ENCODE measurements around the gene LOXHD1. TPM values are rescaled to one million over a fixed set of nuclear protein-coding genes. Genes with fewer than 3 reads are reported as not detected.

The LOXHD1 gene
- total RNA-seq, 1 donor from 2014 or later: not detected

DNA sequence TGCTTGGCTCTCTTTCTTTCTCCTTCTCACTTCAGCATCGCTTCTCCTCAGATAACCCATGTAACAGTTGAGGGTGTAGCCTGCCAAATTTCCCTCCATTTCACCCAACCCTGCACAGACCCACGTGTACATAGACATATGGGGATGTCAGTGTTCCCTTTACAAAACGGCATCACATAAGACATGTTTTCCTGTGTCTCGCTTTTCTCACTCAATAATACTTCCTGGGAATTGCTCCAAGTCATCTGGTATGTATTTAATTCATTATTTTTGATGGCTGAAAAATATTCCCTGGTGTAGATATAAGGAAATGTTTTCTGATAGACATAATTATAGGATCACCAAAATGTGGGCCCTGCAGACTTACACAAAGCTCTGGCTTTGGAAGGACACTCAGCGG, 176.8 kb downstream of the LOXHD1 start:
- DNase-seq (ENCODE audit: low read depth): no peak

DNA sequence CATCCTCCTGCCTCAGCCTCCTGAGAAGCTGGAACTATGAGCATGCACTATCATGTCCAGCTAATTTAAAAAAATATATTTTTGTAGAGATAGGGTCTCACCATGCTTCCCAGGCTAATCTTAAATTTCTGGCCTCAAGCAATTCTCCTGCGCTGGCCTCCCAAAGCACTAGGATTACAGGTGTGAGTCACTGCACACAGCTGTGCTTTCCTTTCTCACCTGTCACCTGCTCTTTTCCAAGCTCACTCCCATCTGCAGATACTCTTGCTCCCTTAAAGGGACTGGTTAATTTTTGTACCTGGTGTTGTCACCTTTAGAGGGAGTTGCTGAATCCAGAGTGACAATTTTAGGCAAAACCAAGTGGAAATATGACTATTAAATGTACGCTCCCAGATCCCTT, 178.2 kb downstream of the LOXHD1 start:
- DNase-seq (ENCODE audit: low read depth): no peak

DNA sequence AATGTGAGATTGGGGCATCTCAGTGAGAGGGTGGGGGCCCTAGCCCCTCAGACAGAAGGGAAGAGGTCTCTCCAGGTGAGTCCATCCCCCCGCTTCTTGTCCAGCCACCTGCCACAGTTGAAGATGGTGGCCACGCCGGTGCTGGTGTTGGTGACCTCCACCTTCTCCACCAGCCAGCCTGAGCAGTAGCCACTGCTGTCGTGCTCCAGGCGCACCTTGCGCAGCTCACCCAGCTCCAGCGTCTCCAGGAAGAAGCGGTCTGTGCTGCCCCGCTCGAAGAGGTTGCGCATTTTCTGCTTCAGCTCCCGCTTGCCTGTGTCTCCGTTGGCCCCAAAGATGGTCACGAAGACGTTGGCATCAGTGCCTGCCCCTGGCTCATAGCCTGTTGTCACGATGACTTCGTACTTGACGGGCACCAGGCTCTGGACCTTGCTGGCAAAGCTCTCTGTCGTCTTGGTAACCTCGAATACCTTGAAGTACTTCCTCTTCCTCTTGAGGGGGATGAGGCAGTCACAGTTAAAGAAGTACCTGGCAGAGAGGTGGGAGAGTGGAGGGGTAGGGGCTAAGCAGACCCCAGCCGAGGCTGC, 179.5 kb downstream of the LOXHD1 start:
- DNase-seq (ENCODE audit: low read depth): no peak

DNA sequence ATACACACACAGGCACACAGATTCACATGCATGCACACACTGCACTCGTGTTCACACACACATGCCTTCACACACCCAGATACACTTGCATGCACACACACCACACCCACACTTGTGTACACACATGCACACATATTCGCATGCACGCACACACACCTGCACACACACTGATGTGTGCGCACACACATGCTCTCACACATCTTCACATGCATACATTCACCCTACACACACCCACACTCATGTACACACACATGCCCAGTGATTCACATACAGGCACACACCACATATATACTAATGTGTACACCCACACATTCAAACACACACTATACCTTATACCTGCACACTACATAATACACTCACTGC, 181.6 kb downstream of the LOXHD1 start:
- DNase-seq (ENCODE audit: low read depth): no peak

DNA sequence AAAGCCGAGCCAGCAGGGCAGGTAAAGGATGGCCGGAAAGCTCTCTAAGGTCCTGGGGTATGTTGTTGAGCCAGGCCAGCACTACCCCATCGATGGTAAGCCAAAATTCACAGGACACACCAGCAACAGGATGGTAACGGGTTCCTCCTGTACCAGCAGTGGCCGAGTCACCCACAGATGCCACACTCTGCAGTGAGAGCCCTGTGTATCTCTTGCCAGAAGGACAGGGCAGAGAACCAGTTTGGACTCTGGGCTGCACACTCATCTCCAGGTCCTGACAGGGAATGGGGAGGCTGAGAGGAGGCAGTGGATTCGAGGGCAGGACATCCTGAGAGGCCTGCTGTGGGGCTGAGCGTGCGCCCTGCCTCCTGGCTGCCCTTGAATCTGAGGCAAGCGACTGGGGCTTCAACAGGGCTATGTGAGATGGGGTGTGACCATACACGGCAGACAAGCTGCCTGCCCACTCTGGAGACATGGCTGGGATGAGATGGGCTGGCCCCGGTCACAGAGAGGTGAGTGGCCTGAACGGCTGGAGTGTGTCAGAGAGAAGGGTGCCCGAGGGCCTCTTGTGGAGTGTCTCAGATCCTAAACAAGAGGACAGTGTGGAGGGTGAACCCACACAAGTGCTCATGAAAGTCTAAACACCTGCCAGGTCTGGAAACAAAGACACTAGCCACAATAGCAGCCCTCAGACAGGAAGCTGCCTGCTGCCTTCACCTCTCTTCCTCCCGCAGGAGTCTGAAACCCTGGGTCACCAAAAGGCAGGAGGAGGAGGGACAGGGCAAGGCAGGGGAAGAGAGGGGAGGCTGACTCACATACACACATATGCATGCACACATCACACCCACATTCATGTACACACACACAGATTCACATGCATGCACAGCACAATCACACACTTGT, 182.3 kb downstream of the LOXHD1 start:
- DNase-seq (ENCODE audit: low read depth): no peak

DNA sequence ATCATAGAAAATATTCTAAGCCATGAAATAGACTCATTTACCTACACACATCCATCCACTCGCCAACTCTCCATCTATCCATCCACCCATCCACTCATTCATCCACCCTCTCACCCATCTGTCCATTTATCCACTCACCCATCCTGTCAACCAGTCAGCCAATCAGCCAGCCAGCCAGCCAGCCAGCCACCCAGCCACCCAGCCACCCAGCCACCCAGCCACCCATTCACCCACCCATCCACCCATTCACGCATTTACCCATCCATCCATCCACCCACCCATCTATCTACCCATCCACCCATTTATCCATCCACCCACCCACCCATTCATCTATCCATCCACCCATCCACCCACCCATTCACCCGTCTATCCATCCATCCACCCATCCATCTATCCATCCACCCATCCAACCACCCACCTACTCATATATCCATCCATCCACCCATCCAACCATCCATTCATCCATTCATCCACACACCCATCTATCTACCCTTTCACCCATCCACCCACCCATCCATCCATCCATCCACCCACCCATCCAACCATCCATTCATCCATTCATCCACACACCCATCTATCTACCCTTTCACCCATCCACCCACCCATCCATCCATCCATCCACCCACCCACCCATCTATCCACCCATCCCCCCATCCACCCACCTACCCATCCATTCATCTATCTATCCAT, 185.1 kb downstream of the LOXHD1 start:
- no peak for DNase-seq (ENCODE audit: low read depth)

DNA sequence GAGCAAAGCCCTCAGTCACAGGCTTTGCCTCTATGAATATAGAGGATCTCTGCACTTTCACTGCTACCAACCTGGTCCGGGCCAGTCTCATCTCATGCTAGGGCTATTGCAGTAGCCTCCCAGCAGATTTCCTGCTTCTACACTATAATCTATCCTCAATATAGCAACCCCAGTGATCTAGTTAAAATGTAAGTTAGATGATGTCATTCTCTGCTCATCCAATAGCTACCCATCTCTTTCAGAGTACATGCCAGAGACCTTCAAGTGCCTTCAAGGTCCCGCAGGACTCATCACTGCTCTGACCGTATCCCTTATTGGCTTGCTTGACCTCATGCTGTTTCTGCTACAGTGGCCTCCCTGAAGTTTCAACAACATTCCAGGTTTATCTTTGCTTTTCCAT, 186.3 kb downstream of the LOXHD1 start:
- DNase-seq (ENCODE audit: low read depth): no peak

DNA sequence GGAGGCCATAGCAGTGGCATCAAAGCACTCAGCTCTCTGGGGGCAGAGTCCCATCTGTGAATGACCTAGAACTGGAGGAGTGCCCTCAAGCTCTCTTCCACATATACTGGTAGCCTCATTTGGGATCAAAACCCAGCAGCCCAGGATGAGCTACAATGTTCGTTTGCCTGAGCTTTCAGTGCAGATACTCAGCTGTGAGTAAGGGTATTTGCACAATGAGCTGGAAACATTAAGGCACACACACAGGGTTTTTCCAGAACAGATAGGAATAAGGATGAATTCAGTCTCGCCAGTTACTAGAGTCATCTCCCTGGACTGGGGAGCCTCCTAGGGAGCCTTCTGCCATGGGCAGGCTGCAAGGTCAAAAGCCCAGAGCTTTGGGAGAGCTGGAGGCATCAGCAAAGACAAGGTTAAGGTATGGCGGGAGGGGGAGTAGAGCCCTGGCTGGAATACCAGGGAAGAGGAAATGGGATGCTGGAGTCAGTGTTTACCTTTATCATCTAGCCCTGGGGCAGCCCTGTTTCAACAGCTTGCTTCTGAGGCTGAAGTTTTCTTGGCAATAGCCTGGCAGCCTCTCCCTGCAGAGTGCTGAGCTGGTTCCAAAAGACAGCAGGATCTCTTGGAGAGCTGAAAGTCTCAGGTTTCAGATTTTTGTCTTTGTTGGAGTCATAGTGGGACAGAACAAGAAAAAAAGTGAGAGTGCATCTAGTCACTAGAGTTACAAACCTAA, 187.7 kb downstream of the LOXHD1 start:
- DNase-seq (ENCODE audit: low read depth): no peak

DNA sequence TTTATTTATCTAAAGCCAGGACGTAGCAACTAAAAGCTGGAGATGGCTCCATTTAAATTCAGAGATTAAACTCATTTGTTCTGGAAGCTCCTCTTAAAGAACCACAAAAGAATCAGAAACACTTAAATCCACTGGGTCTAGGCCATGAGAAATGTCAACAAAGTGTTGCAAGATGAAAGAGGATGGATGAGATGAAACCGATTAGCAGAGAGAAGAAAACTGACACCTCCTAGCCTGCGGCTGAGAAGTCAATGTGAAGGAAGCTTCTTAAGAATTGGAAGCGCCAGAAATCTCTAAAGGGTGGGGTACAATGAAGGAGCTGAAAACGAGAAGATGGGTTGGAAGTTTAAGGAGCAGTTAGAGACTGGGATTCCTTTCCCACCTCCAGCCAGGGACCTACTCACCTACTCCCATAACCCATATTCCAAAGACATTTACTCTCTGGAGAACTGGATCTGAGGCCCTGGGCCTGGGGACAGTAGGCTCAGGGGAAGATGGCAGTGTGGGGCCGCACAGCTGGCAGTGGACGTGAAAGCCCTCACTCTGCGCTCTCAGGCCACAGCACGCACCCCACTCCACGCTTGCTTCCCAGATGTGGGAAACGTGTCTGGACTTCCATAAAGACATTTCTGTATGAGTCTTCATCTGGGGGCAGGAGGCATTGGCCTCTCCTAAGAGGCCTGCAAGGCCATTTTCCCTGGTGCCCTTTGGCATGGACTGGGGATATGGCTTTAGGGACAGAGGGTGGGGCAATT, 188.4 kb downstream of the LOXHD1 start:
- DNase-seq (ENCODE audit: low read depth): no peak

DNA sequence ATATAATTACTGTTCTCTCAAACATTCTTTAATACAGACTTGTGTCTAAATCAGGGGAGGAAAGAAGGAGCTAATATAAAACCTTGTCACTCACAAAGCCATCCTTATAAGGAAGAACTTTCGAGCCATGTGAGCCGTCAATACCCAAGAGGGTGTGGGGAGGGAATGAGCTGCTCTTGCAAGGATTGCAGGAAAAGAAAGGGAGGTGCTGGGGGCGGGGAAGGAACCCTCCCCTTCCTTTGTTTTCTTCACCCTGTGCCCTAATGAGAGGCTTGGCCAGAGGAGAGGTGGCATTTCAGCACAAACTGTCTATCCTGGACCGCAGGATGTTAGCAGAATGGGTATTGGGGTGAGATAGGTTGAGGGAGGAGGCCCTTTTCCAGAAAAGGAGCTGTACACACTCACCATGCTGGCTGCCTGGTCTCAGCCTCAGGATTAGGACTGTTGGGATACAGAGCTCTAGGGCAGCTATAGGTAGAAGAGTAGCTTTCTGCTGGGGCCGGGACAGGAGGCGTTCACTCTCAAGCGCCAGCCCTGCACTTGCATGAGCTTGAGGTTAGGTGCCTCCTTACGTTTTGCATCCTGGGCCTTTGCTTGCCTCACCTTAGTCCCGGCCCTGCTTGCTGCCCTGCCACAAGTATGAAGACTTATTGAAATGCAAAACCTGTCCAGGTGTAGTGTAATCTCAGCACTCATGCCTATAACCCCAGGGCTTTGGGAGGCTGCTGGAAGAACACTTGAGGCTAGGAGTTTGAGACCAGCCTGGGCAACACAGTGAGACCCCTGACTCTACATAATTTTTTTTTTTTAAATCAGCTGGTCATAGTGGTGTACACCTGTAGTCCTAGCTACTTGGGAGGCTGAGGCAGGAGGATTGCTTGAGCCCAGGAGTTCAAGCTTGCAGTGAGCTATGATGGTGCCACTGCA, 190.5 kb downstream of the LOXHD1 start:
- DNase-seq (ENCODE audit: low read depth): peak; percentile 6

DNA sequence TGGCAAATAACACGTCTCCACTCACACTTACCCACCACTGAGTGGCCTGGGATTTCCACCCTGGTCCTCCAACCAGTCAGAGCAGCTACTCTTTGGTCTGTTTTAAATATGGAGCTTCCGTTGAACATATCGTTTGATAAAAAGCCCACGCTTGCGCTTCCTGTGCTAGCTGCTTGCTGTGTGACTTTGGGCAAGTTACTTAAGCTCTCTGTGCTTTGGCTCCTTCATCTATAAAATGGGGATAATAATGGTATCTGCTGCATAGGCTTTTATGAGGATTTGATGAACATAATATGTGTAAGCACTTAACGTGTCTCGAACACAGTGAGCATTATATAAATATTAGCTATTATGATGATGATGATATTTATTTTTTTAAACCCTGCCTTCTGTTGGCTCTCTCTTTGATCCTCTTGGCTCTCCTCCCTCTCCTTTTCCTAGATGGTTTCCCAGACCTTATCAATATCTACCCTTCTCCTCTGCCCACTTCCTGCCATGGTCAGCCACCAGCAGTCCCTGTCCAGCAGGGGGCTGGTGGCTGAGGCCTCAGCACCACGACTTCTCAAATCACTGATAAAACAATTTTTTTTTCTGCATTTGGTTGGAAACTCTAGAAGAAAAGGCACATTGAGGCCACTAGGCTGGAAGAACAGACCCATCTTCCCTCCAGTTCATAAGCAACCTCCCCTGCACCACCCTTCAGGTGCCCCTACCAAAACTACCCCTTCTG, 191.9 kb downstream of the LOXHD1 start:
- DNase-seq (ENCODE audit: low read depth): no peak

DNA sequence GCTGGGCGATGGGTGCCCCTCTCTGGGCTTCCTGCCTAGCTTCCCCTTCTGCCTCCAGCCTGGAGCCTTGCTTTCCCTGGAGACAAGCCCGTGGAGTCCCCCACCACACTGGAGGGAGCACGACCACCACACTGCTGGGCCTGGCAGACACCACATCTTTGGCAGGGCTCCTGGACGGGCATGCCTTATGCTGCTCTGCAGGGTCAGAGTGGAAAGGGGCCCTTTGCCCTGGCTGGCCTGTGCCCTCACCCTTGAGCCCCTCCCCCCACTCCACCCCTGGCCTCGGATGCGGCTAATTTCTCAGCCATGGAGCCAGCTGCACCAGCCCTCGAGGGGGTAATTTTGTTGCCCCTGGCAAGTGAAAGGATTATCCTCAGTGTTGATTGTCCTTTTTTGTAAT, 194.5 kb downstream of the LOXHD1 start:
- DNase-seq (ENCODE audit: low read depth): no peak

DNA sequence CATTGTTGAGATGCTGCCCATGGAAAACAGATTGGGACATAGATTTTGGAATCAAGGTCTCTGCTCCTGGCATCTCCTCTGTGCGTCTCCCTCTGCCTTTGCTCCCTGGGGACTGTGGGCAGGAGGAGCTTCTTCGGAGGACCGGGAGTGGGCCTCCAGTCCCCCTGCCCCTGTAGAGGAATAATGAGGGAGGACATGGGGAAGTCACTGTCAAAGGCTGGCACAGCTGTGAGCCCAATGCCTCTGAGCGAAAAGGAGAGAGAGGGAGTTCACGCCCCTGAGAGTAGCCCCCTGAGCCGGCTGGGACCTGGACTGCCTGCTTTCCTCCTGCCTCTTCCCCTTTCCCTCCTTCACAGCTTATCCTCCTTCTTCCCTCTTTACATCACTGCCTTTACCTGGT, 195.0 kb downstream of the LOXHD1 start:
- no peak for DNase-seq (ENCODE audit: low read depth)

DNA sequence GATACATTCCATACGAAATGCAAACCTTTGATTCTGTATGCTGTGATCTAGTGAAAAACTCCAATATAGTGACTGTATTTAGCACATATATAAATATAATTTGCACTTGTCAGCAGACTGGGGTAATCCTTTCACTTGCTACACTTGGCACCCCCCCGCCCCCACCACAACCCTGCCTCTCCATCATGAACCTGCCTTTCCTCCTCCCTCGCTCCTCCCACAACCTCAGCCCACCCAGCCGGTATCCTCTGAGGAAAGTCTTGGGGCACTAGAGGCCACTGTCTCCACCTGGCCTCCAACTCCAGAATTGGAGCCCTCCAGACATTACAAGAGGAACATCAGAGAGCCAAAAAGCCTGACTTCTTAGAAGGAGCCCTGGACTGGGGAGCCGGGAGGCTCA, 196.3 kb downstream of the LOXHD1 start:
- no peak for DNase-seq (ENCODE audit: low read depth)

DNA sequence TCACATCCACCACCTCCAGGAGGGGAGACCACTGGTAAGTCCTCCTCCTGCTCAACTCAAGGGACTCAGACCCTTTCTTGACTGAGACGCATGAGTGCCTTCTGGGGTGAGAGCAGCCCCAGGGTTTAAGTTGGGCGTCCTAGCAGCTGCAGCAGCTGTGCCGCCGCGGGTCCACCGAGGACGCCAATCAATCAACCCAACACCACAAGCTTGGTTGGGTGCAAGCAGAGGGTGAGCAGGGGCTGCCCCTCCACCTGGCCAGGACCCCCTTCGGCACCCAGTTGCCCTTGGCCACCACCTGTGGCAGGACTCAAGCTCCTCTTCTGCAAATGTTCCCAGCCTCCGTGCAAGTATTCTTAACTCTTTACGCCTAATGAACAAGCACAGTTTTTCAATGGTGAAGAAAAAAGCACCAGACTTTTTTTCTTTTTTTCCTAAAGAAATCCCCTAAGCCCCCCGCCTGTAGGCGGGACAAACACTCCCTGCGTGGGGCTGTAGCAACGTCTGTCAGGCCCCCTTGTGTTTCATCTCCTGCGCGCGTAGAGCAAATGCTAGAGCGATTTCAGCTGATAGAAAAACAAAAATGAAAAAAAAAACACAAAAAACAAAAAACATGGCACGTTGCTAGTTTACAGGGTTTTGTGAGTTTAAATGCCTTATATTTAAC, 197.1 kb downstream of the LOXHD1 start:
- no peak for DNase-seq (ENCODE audit: low read depth)

DNA sequence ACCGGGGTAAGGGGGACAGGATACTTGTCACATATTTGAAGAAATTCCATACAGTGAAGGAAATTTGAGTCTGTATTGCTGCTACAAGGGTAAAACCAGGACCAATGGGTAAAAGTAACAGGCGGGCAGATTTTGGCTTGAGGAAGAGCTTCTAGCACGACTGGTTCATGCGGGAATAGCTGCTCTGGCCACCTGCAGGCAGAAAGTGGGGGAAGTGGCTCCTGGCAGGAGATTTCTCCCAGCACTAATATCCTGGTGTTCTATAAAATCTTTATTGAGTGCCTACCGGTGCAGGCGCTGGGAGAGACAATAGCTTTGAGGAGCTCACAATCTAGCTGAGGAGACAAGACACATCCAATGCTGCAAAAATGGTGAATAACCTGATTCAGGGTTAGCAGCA, 198.5 kb downstream of the LOXHD1 start:
- DNase-seq (ENCODE audit: low read depth): no peak

DNA sequence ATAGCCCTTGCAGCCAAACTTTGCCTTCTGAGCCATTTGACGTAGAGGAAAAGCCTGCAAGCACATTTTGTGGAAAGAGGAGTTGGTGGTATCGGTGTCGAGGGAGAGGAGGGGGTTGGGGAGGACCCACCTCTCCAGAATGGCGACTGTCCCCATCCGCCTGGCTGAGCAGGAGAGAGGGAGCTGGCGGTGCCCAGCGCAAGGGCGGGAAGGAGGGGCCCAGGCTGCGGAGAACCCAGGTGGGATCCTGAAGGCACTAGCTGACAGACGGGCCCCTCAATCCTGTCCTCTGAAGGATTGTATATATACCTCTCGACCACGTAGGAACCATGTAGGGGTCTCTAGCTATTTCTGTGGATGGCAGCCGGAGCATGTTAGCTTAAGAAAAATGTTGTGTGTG, 200.3 kb downstream of the LOXHD1 start:
- no peak for DNase-seq (ENCODE audit: low read depth)

DNA sequence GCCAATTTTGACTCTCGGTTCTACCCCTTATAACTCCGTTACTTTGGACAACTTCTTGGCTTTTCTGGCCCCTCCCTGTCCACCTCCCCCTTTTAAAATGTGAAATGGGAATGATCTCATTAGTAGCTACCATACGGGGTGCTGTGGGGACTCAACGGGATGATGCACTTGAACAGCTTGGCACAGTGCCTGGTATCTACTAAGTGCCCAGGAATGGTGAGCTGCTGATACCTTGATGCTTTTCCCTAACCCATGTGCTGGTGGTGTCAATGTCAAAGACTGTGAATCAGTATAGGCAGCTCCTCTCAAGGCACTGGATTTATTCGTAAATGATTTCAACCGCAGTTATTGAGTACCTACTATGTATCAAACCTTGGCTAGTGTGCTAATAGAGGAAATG, 204.2 kb downstream of the LOXHD1 start:
- DNase-seq (ENCODE audit: low read depth): peak; percentile 82

DNA sequence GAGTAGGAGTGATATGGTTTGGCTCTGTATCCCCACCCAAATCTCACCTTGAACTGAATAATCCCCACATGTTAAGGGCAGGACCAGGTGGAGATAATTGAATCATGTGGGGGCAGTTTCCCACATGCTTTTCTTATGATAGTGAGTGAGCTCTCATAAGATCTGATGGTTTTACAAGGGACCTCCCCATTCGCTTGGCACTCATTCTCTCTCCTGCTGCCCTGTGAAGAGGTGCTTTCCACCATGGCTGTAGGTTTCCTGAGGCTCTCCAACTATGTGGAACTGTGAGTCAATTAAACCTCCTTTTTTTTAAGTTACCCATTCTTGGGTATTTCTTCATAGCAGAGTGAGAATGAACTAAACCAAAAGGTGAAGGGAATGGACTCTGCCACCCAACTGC, 207.5 kb downstream of the LOXHD1 start:
- DNase-seq (ENCODE audit: low read depth): peak; percentile 5

Data from renal cortical epithelial cell (primary cell).